Stimulated activated CD8-positive, alpha-beta memory T cell treated with anti-CD3 and anti-CD28 coated beads, Interleukin-12 subunit alpha, Interleukin-12 subunit beta, amount 100 ng/mL, for 24 hours (primary cell): ENCODE data around the gene HPCAL1.

ENCODE experiments used
- DNase-seq: peaks from one replicate; pipeline ENCODE4 v3.0.0-alpha.2; 2020; ENCODE audit errors: extremely low read depth

HPCAL1 gene

DNA sequence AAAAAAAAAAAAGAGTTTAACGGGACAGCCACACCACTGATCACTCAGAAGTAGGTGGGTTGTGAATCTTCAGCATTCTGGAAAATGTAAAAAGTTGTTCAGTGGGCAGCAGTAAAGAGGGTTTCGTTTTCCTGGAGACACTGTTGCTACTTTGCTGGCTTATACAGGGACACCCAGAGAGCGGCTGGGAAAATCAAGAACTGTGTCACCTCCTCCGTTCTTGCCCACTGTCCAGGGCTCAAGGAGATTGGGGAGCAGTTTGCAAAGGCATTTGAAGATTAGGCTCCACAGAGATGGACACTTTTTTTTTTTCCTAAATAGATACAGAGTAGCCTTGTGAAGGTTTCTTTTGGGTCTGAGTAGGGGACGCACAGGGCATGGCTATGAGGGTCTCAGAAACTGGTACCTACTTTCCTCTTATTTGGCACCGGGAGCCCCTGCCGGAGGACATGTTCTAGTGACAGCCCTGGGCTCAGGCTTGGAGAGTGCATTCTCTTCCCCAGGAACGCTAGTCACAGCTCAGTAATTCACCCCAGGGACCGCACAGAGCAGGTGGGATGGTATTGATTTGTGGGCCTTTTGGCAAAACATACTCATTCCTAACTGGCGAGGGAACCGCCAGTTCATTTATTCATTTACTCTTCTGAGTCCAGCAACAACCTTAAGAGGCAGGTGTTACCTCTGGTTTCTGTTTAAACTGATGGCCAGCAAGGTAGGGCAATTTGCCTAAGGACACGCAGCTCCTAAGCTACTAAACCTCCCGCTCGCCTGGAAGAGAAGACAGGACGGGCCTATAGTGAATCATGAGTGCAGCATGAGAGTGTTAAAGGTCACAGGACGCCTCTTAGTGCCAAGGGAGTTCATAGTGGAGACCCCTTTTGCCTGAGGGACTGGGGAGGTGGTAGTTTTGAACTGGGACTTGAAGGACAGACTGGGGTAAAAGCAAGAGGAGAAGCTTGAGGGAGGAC, 53.1 kb downstream of the HPCAL1 start:
- DNase-seq = no peak

DNA sequence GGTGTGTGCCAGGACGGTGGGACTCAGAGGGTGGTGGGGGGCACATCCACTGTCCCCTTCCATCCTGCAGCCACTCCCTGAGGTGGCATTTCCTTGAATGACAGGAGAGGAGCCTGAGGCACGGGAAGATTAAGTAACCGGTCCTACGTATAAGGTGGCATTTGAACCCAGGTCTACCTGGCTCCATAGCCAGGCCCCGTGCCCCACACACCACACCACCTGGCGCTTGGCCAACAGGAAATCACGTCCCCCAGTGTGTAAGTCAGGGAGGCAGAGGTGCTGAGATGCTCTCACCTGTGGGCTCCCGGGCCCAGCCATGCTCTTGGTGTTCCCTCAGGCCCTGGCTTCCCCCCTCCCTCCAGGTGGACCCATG, 53.7 kb downstream of the HPCAL1 start:
- DNase-seq = no peak

DNA sequence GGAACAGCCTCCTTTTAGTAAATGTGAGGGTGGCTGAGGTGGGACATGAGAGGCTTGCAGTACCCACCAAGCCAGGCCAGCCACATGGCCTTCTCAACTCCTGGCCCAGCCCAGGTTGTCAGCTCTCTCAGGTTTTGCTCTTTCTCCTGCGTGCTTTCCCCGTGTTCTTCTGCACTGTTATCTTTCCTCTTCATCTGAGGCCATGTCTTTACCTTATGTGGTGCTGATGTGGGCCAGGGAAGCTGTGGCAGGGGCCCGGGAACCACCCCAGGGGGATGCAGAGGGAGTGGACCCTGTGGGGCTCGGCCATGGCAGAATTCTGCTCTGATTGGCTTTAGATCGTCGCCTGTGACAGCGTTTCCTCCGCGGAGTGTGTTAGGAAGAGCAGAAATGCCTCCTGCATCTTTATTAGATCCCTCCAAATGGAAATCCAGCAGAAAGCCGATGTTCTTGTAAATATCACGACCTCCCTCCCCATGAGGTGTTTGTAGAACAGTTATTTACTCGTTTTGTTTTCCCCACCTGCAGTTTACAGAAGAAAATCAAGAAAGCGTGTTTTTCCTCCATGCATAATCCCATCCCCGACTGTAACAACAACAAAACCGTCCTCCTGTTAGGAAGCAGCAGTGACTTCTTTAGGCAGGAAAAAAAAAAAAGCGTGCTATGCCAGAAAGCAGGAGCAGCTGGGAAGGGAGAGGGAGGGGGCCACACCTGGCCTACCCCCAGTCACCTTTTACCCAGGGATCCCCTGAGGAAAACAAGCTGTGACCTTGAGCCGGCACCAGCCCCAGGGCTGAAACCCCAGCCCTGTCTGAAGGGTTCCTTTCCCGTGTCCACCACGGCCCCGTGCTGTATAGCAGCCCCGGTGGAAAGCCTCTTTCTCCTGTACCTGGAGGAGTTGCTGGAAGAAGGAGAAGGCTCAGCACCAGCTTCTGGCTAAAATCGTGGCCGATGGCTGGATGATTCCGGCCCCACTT, 54.8 kb downstream of the HPCAL1 start:
- DNase-seq = no peak

DNA sequence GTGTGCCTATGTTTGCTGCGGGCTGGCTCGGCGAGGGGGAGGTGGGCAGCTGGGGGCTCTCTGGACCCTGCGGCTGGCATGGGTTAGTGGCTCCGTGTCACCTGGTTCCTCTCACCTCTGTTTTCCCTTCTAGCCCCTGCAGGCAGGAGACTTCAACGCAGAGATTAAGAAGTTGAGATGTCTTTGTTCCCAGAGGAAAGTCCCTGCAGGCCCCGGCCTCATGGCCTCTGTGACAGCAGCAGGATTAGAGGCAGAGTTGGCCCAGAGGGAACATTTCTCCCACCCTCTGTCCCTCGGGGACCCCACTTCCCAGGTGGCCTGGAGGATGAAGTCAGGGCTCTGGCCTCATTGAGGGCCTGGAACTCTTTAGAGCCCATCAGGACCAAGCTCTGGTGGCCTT, 56.5 kb downstream of the HPCAL1 start:
- no peak for DNase-seq

DNA sequence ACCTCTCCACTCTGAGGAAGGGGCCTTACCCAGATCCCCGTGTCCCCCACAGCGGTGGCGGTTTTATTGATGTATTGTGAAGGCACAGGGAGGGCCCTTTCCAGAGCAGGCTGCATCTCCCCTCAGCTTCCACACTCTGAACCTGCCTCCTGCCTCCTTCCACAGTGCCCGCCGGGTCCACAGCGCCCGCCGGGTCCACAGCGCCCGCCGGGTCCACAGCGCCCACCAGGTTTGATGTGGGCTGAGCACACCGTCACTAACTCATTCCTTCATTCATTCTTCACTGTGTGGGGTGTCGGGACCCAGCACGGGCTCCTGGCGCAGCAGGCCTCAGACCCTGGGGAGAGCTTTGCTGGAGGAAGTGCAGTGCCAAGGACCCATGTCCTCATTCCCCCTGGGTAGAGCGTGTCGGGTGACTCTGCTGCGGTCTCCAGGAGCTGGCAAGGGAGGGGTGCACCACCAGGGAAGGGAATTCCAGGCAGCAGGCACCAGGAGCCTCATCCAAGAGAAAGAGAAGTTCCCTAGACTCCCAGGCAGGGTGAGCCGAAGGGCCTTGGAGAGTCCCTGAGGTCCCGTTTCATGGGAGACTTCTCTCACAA, 57.1 kb downstream of the HPCAL1 start:
- DNase-seq = no peak

DNA sequence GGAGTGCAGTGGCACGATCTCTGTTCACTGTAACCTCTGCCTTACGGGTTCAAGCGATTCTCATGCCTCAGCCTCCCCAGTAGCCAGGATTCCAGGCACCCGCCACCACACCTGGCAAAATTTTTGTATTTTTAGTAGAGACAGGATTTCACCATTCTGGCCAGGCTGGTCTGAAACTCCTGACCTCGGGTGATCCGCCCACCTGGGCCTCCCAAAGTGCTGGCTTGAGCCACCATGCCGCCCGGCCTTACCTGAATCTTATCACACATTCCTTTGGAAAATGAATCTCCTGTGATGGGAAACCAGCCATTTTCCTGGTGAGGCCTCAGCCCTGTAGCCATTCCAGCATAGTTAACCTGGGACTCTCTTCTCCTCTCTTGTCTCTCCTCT, 57.8 kb downstream of the HPCAL1 start:
- no peak for DNase-seq

DNA sequence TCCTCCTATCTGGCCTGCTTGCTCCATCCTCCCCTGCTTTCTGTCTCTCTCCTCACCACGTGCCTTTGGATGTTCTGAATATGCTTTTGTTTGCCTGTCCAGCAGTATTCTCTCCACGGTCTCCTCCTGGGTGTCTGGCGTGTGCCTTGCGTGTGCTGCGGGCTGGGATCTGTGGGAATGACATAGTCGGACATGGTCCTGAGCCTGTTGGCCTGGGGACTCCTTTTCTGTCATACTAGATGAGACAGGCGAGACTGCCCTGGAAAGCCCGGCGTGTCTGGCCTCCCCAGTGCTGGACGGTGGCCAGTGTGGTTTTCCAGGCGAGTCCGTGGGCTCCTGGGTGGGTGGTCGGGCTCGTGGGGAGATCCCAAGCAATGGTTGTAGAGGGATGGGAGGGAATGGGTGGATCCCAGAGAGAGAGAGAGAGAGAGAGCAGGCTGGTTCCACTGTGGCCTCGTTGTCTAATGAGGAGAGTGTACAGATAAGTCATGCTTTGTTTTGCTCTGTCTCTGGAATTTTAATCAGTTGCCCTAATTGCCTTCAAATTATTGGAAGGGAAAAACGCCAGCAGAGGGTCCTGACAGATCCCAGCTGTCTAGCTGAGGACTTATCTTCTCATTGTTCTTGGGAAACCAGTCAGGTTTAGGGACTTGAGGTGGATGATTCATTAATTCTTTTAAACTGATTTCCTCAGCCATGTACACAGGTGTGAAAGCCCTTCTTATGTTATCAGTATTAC, 58.3 kb downstream of the HPCAL1 start:
- no peak for DNase-seq

DNA sequence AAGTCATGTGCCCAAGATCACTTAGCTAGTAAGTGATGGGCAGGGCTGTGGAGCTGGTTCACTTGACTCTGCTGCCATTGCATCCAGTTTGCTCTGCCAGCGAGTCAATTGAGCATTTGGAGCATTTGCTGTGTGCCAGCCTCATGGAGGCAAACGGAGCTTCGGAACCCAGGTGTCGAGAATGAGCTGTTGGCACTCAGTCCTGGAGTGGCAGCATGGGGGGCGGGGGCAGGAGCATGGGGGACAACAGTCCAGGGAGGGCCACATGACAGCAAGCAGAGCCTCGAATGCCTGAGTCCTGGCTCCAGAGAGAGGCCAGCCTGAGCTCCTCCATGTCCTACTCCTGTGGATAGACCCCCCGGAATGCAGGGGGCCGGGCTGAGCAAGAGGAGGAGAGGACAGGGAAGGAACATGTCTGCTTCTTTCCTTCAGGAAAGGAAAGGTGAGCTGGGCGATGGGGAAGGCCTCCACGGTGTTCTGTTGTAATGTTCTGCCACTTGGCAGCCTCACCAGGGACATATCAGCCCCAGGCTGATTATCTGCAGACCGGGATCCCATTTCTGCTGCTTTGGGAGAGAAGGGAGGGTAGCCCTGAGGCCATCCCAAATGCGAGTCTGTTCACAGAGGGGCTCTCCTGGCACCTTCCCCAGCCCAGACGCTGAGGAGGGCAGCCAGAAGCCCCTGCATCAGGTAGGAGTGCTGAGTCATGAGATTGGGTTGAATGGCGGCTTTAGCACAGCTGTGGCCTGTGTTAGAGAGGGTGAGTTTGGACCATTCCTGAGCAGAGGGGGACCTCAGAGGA, 59.6 kb downstream of the HPCAL1 start:
- DNase-seq = no peak

DNA sequence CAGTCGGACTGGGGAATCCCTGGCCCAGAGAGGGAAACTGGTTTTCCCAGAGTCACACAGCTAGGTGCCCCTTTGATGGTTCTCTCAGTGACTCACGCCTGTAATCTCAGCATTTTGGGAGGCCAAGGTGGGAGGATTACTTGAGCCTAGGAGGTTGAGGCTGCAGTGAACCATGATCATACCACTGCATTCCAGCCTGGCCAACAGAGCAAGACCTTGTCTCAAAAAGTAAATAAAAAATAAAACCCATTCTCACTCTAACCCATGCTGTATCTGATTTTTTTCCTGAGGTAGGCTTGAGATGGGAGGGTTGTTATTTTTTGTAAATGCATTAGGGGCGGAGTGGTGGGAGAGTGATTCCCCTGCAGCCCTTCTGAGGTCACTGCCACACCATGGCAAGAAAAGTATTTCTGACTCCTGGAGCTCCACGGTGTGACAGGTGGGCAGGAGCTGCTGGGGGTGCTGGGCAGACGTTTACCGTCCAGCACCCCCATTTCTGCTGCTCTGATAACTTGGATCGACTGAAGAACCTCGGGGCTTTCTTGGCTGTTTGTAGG, 60.3 kb downstream of the HPCAL1 start:
- no peak for DNase-seq

DNA sequence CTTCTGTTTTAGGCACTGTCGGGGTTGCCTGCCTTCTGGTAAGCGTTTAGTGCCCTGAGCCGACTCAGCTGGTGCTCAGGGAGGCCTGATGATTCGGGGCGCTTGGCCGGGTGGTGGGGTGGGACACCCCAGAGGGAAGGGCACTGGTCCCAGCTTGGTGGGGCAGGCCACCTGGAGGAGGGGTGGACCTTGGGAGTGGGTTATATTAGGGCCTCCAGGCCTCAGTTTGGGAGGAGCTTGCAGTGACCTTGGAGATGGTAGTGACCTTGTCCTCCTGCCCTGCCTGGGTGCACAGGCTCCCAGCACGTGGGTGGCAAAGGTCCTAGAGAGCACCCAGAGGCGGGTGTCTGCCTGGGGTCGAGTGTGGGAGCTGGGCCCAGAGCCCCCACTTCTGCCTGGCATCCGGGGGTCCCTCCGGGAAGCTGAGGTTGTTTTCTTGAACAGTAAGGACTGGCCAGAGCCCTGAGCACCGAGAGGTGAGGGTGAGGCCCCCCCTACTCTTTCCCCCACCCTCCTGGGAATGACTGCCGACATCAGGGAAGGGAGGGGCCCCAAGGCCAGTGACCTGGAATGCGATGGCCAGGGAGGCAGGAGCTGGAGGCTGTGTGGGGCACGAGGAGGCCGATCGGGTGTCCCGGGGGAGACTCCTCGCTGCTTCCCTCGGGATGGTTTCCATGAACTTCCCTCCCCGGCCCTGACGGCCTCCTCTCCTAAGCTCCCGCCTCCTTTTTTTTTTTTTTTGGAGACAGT, 61.3 kb downstream of the HPCAL1 start:
- no peak for DNase-seq

DNA sequence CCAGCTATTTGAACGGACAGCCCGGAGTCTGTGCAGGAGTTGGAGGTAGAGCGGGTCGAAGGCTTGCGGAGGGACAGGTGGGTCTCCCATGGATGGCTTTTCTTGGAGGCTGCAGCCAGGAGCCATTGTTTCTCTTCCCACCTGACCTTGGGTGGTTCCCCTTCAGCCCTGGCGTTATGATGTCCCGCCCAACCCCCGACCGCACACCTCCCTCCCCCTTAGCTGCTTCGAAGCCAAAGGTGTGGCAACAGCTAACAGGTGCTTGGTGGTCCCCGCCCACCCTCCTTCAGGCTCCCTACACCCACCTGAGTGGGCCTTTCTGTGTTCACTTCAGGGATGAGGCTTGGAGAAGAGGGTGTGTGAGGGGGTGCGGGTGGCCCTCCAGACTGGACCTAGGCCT, 62.7 kb downstream of the HPCAL1 start:
- DNase-seq = no peak

DNA sequence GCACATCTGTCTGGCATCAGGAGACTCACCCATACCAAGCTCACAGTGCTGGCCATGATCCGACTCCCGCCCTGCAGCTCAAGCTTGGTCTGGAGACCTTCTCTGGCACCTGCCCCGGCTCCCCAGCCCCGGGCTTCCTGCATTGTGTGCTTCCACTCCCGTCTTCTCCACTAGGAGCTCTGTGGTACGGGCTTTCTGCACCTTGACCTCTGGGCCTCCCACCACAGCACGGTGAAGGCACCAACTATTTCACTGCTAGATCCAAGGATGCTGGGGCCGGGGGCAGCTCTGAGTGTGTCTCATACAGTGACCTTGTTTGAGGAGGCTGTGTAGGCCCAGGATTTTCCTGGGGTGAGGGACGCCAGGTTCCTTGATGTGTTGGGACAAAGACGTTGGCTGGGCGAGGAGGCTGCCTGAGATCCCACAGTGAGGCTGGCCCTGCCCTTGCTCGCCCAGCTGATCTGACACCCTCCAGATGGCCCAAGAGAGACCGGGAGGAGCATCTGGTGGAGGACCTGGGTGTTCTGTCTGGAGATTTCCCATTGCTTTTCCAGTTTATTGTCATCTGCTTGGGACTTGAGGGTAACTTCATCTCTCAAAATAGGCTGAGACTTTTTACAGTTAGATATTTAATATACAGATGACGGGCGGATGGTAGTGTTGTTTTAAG, 64.0 kb downstream of the HPCAL1 start:
- no peak for DNase-seq

DNA sequence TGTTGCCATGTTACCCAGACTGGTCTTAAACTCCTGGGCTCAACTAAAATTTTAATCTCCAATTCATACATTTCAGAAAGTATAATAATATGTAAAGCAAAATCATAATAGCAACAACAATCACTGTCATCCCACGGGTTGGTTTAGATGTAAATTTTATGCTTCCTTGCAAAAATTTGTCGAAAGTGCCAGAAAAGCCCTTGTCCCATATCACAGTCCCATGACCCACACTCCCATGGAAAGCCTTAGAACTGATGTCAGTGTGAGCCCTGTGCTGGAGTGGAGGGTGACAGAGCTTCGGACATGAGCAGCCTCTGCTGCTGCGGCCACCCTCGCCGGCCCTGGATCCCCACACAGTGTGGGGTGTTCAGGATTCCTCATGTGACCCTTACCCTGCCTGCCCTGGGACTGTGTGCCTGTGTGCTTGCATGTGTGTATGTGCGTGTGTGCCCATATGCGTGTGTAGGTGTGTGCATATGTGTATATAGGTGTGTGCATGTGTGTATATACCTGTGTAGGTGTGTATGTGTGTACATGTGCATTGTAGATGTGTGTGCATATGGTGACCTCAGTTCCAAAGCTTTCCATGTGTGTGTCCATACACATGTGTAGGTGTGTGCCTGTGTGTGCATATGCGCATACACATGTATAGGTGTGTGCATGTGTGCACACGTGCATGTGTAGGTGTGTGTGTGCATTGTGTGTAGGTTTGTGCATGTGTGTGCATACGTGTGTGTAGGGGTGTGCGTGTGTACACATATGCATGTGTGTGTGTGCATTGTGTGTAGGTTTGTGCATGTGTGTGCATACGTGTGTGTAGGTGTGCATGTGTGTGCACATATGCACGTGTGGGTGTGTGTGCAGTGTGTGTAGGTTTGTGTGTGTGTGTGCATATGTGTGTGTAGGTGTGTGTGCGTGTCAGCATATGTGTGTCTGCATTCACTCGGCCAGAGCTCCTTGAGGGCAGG, 65.1 kb downstream of the HPCAL1 start:
- DNase-seq = no peak

DNA sequence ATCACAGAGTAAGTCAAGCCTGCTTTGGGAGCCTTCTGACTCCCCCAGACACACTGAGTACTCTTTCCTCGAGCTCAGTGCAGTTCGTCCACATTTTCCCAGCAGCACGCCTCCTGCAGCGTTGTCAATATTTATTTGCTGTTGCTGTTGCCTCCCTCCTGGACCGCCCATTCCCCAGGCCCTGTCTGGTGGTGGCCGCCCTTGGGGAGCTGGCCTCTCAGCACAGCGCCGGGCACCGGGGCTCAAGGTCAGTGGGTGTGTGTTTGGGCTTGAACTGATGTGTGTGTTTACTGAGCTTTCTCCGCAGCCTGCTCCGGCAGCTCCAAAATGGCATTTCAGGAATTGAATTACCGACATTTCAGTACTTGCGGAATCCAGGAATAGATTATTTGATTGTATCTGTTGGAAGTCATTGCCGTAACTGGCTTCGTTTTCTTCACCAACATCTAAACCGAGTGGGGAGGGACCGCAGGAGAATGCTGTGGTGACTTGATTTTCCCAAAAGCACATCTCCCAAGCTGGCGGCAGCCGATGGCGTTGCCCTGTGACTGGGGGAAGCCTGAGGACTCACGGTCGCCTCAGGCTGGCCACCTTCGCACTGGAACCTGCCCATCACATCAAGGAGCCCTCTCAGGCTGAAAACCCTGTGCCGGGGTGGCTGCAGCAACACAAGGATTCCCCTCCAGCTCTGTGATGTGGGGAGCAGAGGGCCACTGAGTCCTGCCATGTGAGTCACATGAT, 66.0 kb downstream of the HPCAL1 start:
- DNase-seq = no peak

DNA sequence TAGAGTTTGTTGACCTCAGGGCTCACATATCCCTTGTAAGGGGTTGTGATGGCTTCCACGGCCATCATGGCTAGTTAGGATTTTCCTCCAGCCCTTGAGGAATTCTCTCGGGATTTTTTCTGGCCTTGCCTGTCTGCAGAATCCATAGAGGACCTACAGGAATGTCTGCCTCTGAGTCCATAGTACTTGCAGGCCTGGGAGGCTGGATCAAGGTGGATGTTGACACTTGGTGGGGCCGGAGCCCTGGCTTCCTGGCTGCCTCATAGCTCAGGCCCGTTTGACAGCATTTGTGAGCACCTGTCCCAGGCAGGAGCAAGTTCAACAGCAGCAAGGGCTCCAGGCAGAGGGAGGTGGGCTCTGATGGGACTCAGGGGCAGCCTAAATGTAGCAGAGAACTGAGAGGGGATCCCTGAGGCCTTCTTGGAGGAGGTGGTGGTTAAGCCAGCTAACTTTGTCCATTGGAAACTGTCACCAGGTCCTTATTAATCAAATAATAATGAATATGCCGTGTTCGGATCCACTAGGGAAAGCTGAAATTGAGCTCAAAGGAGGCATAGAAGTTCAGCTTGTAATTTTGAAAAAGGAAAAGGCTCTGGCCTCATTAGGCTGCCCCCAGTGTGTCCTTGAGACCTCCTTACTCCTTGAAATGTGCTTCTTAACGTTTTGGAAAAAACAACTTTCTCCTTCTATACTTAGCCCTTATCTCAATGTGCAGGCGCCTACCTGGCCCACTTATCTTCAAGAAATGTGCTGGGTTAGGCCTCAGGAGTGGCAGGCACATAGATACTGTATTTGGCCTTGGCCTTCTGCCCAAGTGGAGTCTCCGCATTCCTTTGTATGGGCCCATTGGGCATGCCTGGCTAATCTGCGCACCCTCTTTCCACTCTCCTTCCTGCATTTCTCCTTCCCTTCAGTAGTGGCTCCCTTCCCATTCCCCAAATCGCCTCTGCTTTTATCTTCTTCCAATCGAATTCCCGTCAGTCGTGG, 66.9 kb downstream of the HPCAL1 start:
- DNase-seq = no peak

DNA sequence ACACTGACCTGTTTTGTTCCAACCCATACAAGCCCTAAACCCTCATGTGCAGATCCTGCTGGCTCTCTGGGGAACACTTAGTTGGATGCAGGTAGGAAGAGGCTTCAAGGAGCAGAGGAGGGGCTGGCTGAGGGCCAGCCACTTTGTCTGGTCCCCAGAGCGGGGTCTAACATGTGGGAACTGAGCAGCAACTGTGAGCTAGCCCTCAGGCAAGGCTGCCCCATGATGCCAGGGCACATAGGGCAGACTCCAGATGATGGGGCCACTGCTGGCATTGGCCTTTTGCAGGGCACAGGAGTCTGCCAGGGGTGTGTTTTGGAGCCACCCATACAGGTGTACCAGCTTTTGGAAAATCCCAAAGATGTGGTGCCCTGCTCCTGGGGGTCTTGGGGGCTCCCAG, 67.7 kb downstream of the HPCAL1 start:
- DNase-seq = no peak
